ENCODE measurements around the gene ADH6.
"Not testable (repeated sequence)": the region's sequence is repeated elsewhere in the genome, so short reads cannot be mapped to it uniquely, and the experiment has no call there.

Gene ADH6

GRCh38 chr4:99219072-99219471 is at the start of gene ADH6:
TSS of gene ADH6 (minus strand) at chr4:99219246. CDS start at chr4:99219152, 94 bp downstream.
- in situ Hi-C loops (cut with MboI; ENCODE audit: low sequenced_read_pairs), result no loop called here

- in situ Hi-C loops (cut with MboI; ENCODE audit: low sequenced_read_pairs), result no loop called here
These were observed 45.9 kb upstream of the ADH6 start for GRCh38 chr4:99264927-99265326.

GRCh38 chr4:99252746-99253145 is 33.7 kb upstream of the ADH6 start:
- in situ Hi-C loops (cut with MboI; ENCODE audit: low sequenced_read_pairs), result no loop called here

- in situ Hi-C loops (cut with MboI; ENCODE audit: low sequenced_read_pairs), result no loop called here
These were observed 29.7 kb upstream of the ADH6 start for GRCh38 chr4:99248714-99249113.

- in situ Hi-C loops (cut with MboI; ENCODE audit: low sequenced_read_pairs), result no loop called here
These were observed 16.9 kb upstream of the ADH6 start for GRCh38 chr4:99235955-99236354.

GRCh38 chr4:99234331-99235010 is 15.4 kb upstream of the ADH6 start:
- in situ Hi-C loops (cut with MboI; ENCODE audit: low sequenced_read_pairs), result no loop called here

GRCh38 chr4:99233397-99233796 is 14.4 kb upstream of the ADH6 start:
- in situ Hi-C loops (cut with MboI; ENCODE audit: low sequenced_read_pairs), result not testable (repeated sequence)

- in situ Hi-C loops (cut with MboI; ENCODE audit: low sequenced_read_pairs), result not testable (repeated sequence)
These were observed 9.7 kb upstream of the ADH6 start for GRCh38 chr4:99228706-99229105.

GRCh38 chr4:99227646-99228045 is 8.6 kb upstream of the ADH6 start:
- in situ Hi-C loops (cut with MboI; ENCODE audit: low sequenced_read_pairs), result not testable (repeated sequence)

- in situ Hi-C loops (cut with MboI; ENCODE audit: low sequenced_read_pairs), result no loop called here
These were observed 2.9 kb upstream of the ADH6 start for GRCh38 chr4:99221980-99222379.

- in situ Hi-C loops (cut with MboI; ENCODE audit: low sequenced_read_pairs), result no loop called here
These were observed 433 bp upstream of the ADH6 start for GRCh38 chr4:99219479-99219878.

GRCh38 chr4:99215521-99215920 is 3.5 kb downstream of the ADH6 start:
- in situ Hi-C loops (cut with MboI; ENCODE audit: low sequenced_read_pairs), result no loop called here

- in situ Hi-C loops (cut with MboI; ENCODE audit: low sequenced_read_pairs), result no loop called here
These were observed 8.3 kb downstream of the ADH6 start for GRCh38 chr4:99210789-99211188.

GRCh38 chr4:99209671-99210070 is 9.4 kb downstream of the ADH6 start:
- in situ Hi-C loops (cut with MboI; ENCODE audit: low sequenced_read_pairs), result no loop called here

GRCh38 chr4:99208719-99209075 is 10.3 kb downstream of the ADH6 start:
- in situ Hi-C loops (cut with MboI; ENCODE audit: low sequenced_read_pairs), result no loop called here

- in situ Hi-C loops (cut with MboI; ENCODE audit: low sequenced_read_pairs), result no loop called here
These were observed 10.9 kb downstream of the ADH6 start for GRCh38 chr4:99207911-99208718.

- in situ Hi-C loops (cut with MboI; ENCODE audit: low sequenced_read_pairs), result no loop called here
These were observed 11.8 kb downstream of the ADH6 start for GRCh38 chr4:99207069-99207743.

GRCh38 chr4:99205153-99205979 is 13.7 kb downstream of the ADH6 start:
- in situ Hi-C loops (cut with MboI; ENCODE audit: low sequenced_read_pairs), result no loop called here

- in situ Hi-C loops (cut with MboI; ENCODE audit: low sequenced_read_pairs), result no loop called here
These were observed 16.5 kb downstream of the ADH6 start for GRCh38 chr4:99202536-99202935.

- in situ Hi-C loops (cut with MboI; ENCODE audit: low sequenced_read_pairs), result no loop called here
These were observed 17.0 kb downstream of the ADH6 start for GRCh38 chr4:99202094-99202493.

- in situ Hi-C loops (cut with MboI; ENCODE audit: low sequenced_read_pairs), result no loop called here
These were observed 17.4 kb downstream of the ADH6 start for GRCh38 chr4:99201690-99202089.

All from hTERT RPE-1 (cell line).